Measurements from ENCODE around the gene IL10RB. TPM values are rescaled to one million over a fixed set of nuclear protein-coding genes. Genes with fewer than 3 reads are reported as not detected.

IL10RB gene
- total and polyA plus RNA-seq, 2 of the 13 experiments (the other 11 are each of a cell fraction or from before 2014, with no cell fraction given) = 17.4 to 18.2 TPM

- TF ChIP-seq, protein P1, sequence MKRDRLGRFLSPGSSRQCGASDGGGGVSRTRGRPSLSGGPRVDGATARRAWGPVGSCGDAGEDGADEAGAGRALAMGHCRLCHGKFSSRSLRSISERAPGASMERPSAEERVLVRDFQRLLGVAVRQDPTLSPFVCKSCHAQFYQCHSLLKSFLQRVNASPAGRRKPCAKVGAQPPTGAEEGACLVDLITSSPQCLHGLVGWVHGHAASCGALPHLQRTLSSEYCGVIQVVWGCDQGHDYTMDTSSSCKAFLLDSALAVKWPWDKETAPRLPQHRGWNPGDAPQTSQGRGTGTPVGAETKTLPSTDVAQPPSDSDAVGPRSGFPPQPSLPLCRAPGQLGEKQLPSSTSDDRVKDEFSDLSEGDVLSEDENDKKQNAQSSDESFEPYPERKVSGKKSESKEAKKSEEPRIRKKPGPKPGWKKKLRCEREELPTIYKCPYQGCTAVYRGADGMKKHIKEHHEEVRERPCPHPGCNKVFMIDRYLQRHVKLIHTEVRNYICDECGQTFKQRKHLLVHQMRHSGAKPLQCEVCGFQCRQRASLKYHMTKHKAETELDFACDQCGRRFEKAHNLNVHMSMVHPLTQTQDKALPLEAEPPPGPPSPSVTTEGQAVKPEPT (CRISPR knock-in tag; IDR thresholded peaks at IDR 0.05; ENCODE audit: low read depth) = peak; percentile 78; the same call in 1 of the 2 replicates
- TF ChIP-seq NFKB2 (CRISPR knock-in tag; IDR thresholded peaks at IDR 0.05; ENCODE audit: borderline replicate concordance) (peak; percentile 86), ZC3H4 (CRISPR knock-in tag; IDR thresholded peaks at IDR 0.05; ENCODE audit: borderline replicate concordance) (no peak), GLI4 (CRISPR knock-in tag; IDR thresholded peaks at IDR 0.05; ENCODE audit: borderline replicate concordance) (peak; percentile 22; the same call in 1 of the 2 replicates), HNRNPUL1 (IDR thresholded peaks at IDR 0.05; ENCODE audit: low read depth, low read length) (no peak), HDAC1 (CRISPR knock-in tag; IDR thresholded peaks at IDR 0.05) (peak; percentile 88), ZNF10 (CRISPR knock-in tag; IDR thresholded peaks at IDR 0.05; ENCODE audit: borderline replicate concordance, low read depth) (no peak), ZFP1 (CRISPR knock-in tag; IDR thresholded peaks at IDR 0.05) (no peak), PAXIP1 (CRISPR knock-in tag; conservative IDR thresholded peaks at IDR 0.05) (peak; percentile 64), NONO (IDR thresholded peaks at IDR 0.05) (no peak), NONO (CRISPR knock-in tag; conservative IDR thresholded peaks at IDR 0.05) (peak; percentile 85), KDM3A (CRISPR knock-in tag; IDR thresholded peaks at IDR 0.05; ENCODE audit: low read depth) (0 out of 2 replicates have a peak, but pooled peaks have one; percentile 11), TRIM24 (CRISPR knock-in tag; IDR thresholded peaks at IDR 0.05) (no peak), ZNF354B (CRISPR knock-in tag; IDR thresholded peaks at IDR 0.05) (no peak), HNF1A (IDR thresholded peaks at IDR 0.05; ENCODE audit: low read depth) (no peak), HNF1A (CRISPR knock-in tag; IDR thresholded peaks at IDR 0.05; ENCODE audit: borderline replicate concordance) (peak; percentile 66), TEAD2 (CRISPR knock-in tag; IDR thresholded peaks at IDR 0.05) (no peak)
- TF ChIP-seq, protein P2, sequence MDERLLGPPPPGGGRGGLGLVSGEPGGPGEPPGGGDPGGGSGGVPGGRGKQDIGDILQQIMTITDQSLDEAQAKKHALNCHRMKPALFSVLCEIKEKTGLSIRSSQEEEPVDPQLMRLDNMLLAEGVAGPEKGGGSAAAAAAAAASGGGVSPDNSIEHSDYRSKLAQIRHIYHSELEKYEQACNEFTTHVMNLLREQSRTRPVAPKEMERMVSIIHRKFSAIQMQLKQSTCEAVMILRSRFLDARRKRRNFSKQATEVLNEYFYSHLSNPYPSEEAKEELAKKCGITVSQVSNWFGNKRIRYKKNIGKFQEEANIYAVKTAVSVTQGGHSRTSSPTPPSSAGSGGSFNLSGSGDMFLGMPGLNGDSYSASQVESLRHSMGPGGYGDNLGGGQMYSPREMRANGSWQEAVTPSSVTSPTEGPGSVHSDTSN (CRISPR knock-in tag; IDR thresholded peaks at IDR 0.05) = no peak
These were observed 58.4 kb downstream of the IL10RB start, which contains the start of gene IFNAR1 (continued) for GRCh38 chr21:33324291-33325221.
